ENCODE measurements around the gene KCNQ1. TPM values are rescaled to one million over a fixed set of nuclear protein-coding genes. Genes with fewer than 3 reads are reported as not detected.

The KCNQ1 gene
- total and polyA plus RNA-seq, 2 donors (not counting 3 experiments of a cell fraction or from before 2014, with no cell fraction given): 0.07 to 0.09 TPM

- no peak overlapping the region for H3K4me3 ChIP-seq (replicated peaks in 1 of 3; ENCODE audit: insufficient read depth in 1 of 3, low read depth in 1 of 3, low read length in 3 of 3)
- H3K36me3 ChIP-seq (ENCODE audit: control insufficient read depth in 2 of 2, extremely low read depth in 1 of 2, insufficient read depth in 2 of 2, low read length in 2 of 2): no peaks in the 10 kb centered on the region
- H2AFZ ChIP-seq (ENCODE audit: low read depth, low read length): no peak overlapping the region
- DNase-seq (ENCODE audit: low read depth, low spot score) (no peak), FAIRE-seq (no peak)
- TF ChIP-seq MYC (IDR thresholded peaks at IDR 0.05; ENCODE audit: low read depth, low read length): no peak
- TF ChIP-seq MAX (IDR thresholded peaks at IDR 0.05; ENCODE audit: insufficient read depth, insufficient read length): no peak
- no peak for TF ChIP-seq POLR2A (IDR thresholded peaks at IDR 0.05; ENCODE audit: low read depth, low read length)
- no peak for TF ChIP-seq POLR2AphosphoS5 (IDR thresholded peaks at IDR 0.05; ENCODE audit: insufficient read depth, low read depth, low read length)
- TF ChIP-seq EZH2 (IDR thresholded peaks at IDR 0.05; ENCODE audit: borderline replicate concordance, low read depth, low read length, severe bottlenecking): no peak
- TF ChIP-seq CTCF (IDR thresholded peaks at IDR 0.05; ENCODE audit: extremely low read depth in 1 of 2, insufficient read depth in 1 of 2, low read depth in 1 of 2, low read length in 2 of 2): no peak
- no peak for TF ChIP-seq FOS (IDR thresholded peaks at IDR 0.05; ENCODE audit: borderline replicate concordance, insufficient read depth, low read length)
- no peak for TF ChIP-seq GATA2 (IDR thresholded peaks at IDR 0.05; ENCODE audit: insufficient read depth, insufficient read length, low read depth, low read length)
- TF ChIP-seq JUN (IDR thresholded peaks at IDR 0.05; ENCODE audit: borderline replicate concordance, insufficient read depth, insufficient read length, low read depth): no peak
- H3K4me1 ChIP-seq (ENCODE audit: control insufficient read depth, extremely low read depth, insufficient read depth, low read length): no peaks in the 10 kb centered on the region
- H3K27me3 ChIP-seq (ENCODE audit: control insufficient read depth in 2 of 2, insufficient read depth in 2 of 2, low read length in 2 of 2): peaks cover 0 to 3% of the 10 kb centered on the region in 2 experiments
- intact Hi-C loops (cut with micrococcal nuclease): no loop called here
- no TSS peak for BruUV-seq (replicated peaks)
- no peaks in the 10 kb centered on the region for H3K9me3 ChIP-seq (replicated peaks; ENCODE audit: control insufficient read depth, insufficient read depth, low read length)
- ChIA-PET CTCF (no interaction called here), POLR2A (no interaction called here)
- H3K9me1 ChIP-seq (replicated peaks; ENCODE audit: control insufficient read depth, extremely low read depth, insufficient read depth, low read length): no peaks in the 10 kb centered on the region
- no peak overlapping the region for H3K4me2 ChIP-seq (ENCODE audit: insufficient read depth, low read length)
- dilution Hi-C loops (cut with MboI; ENCODE audit: extremely low pct_ligation_motif_present, low sequenced_read_pairs): no loop called here
- no peaks in the 10 kb centered on the region for H3K79me2 ChIP-seq (ENCODE audit: control insufficient read depth, insufficient read depth, low read length)
- no peak overlapping the region for H3K27ac ChIP-seq (ENCODE audit: insufficient read depth, low read depth, low read length)
- H4K20me1 ChIP-seq (replicated peaks; ENCODE audit: control insufficient read depth, extremely low read depth, insufficient read depth, low read length): no peaks in the 10 kb centered on the region
- no peak overlapping the region for H3K9ac ChIP-seq (replicated peaks; ENCODE audit: extremely low read depth, insufficient read depth, low read length)
These were observed 276.6 kb downstream of the KCNQ1 start for GRCh38 chr11:2721210-2721916.
